ENCODE data around the gene COA4. TPM values are rescaled to one million over a fixed set of nuclear protein-coding genes. Genes with fewer than 3 reads are reported as not detected.

The COA4 gene
- total RNA-seq, 1 experiment from 2014 or later, result 127 TPM

DNA sequence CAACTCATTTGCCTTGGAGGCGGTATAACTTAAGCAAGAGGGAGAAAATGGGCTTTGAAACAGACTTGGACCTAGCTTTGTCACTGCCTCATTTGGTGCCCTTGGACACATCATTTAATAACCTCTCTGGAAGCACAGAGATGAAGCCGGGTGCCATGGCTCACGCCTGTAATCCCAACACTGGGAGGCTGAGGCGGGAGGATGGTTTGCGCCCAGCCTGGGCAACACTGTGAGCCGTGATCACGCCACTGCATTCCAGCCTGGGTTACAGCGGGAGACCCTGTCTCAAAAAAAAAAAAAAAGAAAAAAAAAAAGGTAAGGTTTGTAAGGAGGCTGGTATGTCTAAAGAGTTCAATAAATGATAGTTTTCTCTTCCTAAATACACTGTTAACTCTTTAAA is 806 bp downstream of the COA4 start:
- POLR2A ChIA-PET, result interaction anchor here (0.6 to 1.7 kb wide), 4 partner anchors 88 to 158 kb away, joined by 3 to 6 read pairs (median 3); partner anchors contain the start of gene MRPL48
- H3K9me3 Mint-ChIP-seq (ENCODE audit: unreplicated experiment), result no peaks in the 10 kb centered on the region
- TSS peak; percentile 77 for BruUV-seq (replicated peaks)
- no peaks in the 10 kb centered on the region for H3K27me3 Mint-ChIP-seq (ENCODE audit: insufficient read depth, unreplicated experiment)
- H3K36me3 Mint-ChIP-seq (ENCODE audit: insufficient read depth, unreplicated experiment), result peaks cover 63% of the 10 kb centered on the region
- TF ChIP-seq CTCF (IDR thresholded peaks at IDR 0.05; ENCODE audit: insufficient read depth in 1 of 2, low read depth in 1 of 2, low read length in 1 of 2, severe bottlenecking in 1 of 2, unreplicated experiment in 1 of 2), result no peak
- Histone ChIP-seq H3K9me3 (no peaks in the 10 kb centered on the region), H3K27me3 (replicated peaks; ENCODE audit: control insufficient read depth, insufficient read depth, low read length) (no peaks in the 10 kb centered on the region), H3K4me1 (peaks cover 23% of the 10 kb centered on the region), H3K36me3 (ENCODE audit: control insufficient read depth, insufficient read depth, low read length) (peaks cover 10% of the 10 kb centered on the region), H3K4me3 (ENCODE audit: low read depth, low read length) (peak overlapping the region; percentile 62)
- CTCF ChIA-PET, result interaction anchor here (0.6 kb wide), 1 partner anchor 115 kb away, joined by 3 read pairs; the partner anchor contains the start of gene RAB6A
- peak overlapping the region; percentile 91 for H3K4me3 Mint-ChIP-seq (ENCODE audit: unreplicated experiment)
- H3K27ac Mint-ChIP-seq (ENCODE audit: unreplicated experiment), result peak overlapping the region; percentile 95
- DNase-seq, result peak; percentile 55 to 57
- peaks cover 6% of the 10 kb centered on the region for H3K4me1 Mint-ChIP-seq (ENCODE audit: low read depth, unreplicated experiment)
- intact Hi-C loops (cut with micrococcal nuclease; ENCODE audit: unreplicated experiment), result loop anchor here (1.0 to 2.0 kb wide), 8 partner anchors 8 to 295 kb away; partner anchors contain the start of genes C2CD3, FAM168A, PPME1 and RAB6A

- Mint-ChIP-seq H3K27ac (ENCODE audit: unreplicated experiment) (peak overlapping the region; percentile 95), H3K27me3 (ENCODE audit: insufficient read depth, unreplicated experiment) (no peaks in the 10 kb centered on the region), H3K9me3 (ENCODE audit: unreplicated experiment) (no peaks in the 10 kb centered on the region), H3K4me1 (ENCODE audit: low read depth, unreplicated experiment) (peaks cover 6% of the 10 kb centered on the region), H3K36me3 (ENCODE audit: insufficient read depth, unreplicated experiment) (peaks cover 63% of the 10 kb centered on the region), H3K4me3 (ENCODE audit: unreplicated experiment) (peak overlapping the region; percentile 91)
- Histone ChIP-seq H3K4me3 (ENCODE audit: low read depth, low read length) (peak overlapping the region; percentile 62), H3K4me1 (peaks cover 23% of the 10 kb centered on the region), H3K9me3 (no peaks in the 10 kb centered on the region), H3K36me3 (ENCODE audit: control insufficient read depth, insufficient read depth, low read length) (peaks cover 10% of the 10 kb centered on the region), H3K27me3 (replicated peaks; ENCODE audit: control insufficient read depth, insufficient read depth, low read length) (no peaks in the 10 kb centered on the region)
- TF ChIP-seq CTCF (IDR thresholded peaks at IDR 0.05; ENCODE audit: insufficient read depth in 1 of 2, low read depth in 1 of 2, low read length in 1 of 2, severe bottlenecking in 1 of 2, unreplicated experiment in 1 of 2), result no peak
- ChIA-PET CTCF (interaction anchor here (0.6 kb wide), 1 partner anchor 115 kb away, joined by 3 read pairs; the partner anchor contains the start of gene RAB6A), POLR2A (interaction anchor here (0.6 to 0.7 kb wide), 2 partner anchors 87 to 157 kb away, joined by 3 read pairs; partner anchors contain the start of gene MRPL48)
- no TSS peak for BruUV-seq (replicated peaks)
- no peak for DNase-seq
- intact Hi-C loops (cut with micrococcal nuclease; ENCODE audit: unreplicated experiment), result no loop called here
These were observed 1.3 kb downstream of the COA4 start for GRCh38 chr11:73875380-73875779.

DNA sequence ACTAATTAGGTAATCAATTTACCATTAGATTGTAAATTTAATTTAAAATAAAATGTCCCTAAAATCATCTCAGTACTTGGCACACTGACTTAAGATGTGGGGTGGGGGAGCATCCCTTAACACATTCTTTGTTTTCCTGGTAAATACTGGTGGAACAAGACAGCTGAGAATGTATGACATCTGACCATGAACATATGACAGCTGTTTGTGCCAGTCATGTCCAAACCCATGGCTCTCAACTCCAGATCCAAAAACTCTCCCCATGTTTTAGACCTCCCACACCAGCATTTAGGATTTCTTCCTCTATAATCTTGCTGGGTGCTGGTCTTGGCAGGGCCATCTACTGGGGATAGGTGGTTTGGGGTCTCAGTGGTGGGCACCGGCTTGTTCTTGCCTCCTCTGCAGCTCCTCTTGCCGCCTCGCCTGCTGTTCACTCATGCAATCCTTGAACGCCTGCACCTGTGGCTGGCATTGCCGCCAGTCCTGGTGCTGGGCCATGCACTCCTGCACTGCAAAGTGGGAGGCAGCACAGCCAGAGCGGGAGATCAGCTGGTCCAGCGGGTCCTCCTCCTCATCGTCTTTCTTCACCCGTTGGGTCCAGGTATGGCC is 3.8 kb downstream of the COA4 start:
- peaks cover 59% of the 10 kb centered on the region for H3K36me3 Mint-ChIP-seq (ENCODE audit: insufficient read depth, unreplicated experiment)
- ChIA-PET CTCF (no interaction called here), POLR2A (no interaction called here)
- H3K4me3 Mint-ChIP-seq (ENCODE audit: unreplicated experiment), result no peak overlapping the region
- no TSS peak for BruUV-seq (replicated peaks)
- H3K4me1 ChIP-seq, result peaks cover 30% of the 10 kb centered on the region
- intact Hi-C loops (cut with micrococcal nuclease; ENCODE audit: unreplicated experiment), result no loop called here
- no peak overlapping the region for H3K27ac Mint-ChIP-seq (ENCODE audit: unreplicated experiment)
- H3K27me3 ChIP-seq (replicated peaks; ENCODE audit: control insufficient read depth, insufficient read depth, low read length), result no peaks in the 10 kb centered on the region
- no peaks in the 10 kb centered on the region for H3K9me3 ChIP-seq
- peaks cover 19% of the 10 kb centered on the region for H3K4me1 Mint-ChIP-seq (ENCODE audit: low read depth, unreplicated experiment)
- H3K36me3 ChIP-seq (ENCODE audit: control insufficient read depth, insufficient read depth, low read length), result peaks cover 8% of the 10 kb centered on the region
- no peak for DNase-seq
- no peak for TF ChIP-seq CTCF (IDR thresholded peaks at IDR 0.05; ENCODE audit: insufficient read depth in 1 of 2, low read depth in 1 of 2, low read length in 1 of 2, severe bottlenecking in 1 of 2, unreplicated experiment in 1 of 2)
- H3K4me3 ChIP-seq (ENCODE audit: low read depth, low read length), result no peak overlapping the region
- no peaks in the 10 kb centered on the region for H3K27me3 Mint-ChIP-seq (ENCODE audit: insufficient read depth, unreplicated experiment)
- no peaks in the 10 kb centered on the region for H3K9me3 Mint-ChIP-seq (ENCODE audit: unreplicated experiment)
